NCI-H524 (cell line): ENCODE results near the gene STMP1.
"Not testable (repeated sequence)": the region's sequence is repeated elsewhere in the genome, so short reads cannot be mapped to it uniquely, and the experiment has no call there.

Experiments
- DNase-seq, 2 experiments: peaks; one replicate each; lab custom pipeline; 2025; lab: John Stamatoyannopoulos, UW

Gene STMP1

DNA sequence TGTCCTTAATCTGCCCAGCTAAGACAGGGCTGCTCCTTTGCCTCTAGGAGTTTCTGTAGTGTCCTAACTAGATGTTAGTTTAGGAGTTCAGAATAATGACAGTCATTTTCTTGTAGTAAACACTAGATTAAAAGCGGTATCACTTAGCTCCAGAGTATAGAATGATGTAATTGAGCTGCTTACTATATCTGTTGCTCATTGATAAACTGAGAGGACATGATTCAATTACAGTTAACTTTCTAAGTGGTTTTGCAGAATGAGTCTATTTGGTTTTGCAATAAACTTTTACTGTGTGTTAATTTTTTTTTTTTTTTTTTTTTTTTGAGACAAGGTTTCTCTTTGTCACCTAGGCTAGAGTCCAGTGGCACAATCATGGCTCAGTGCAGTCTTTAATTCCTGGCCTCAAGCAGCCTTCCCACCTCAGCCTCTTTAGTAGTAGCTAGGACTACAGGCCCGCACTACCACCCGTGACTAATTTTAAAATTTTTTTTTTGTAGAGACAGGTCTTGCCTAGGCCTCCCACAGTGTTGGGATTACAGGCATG is 1.8 kb downstream of the STMP1 start:
- DNase-seq = no peak

DNA sequence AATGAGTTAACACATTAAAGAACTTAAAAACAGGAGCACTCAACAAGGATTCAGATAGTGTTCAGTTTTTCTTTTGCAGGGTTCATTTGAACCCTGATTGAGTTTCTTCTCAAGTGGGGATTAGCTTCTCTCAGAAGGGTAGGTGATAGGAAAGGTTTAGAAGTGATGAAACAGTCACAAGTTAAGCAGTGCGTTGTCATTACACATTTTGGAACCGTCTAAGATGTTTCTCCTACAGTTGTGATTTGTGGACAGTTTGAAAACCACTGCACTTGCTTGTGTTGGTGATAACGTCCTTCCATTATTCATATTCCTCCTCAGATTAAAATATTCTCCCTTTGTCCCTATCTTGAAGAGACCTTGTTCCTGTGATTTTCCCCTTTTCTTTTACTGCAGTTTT is 2.7 kb downstream of the STMP1 start:
- peak in 1 of 2 experiments; percentile 23 for DNase-seq

DNA sequence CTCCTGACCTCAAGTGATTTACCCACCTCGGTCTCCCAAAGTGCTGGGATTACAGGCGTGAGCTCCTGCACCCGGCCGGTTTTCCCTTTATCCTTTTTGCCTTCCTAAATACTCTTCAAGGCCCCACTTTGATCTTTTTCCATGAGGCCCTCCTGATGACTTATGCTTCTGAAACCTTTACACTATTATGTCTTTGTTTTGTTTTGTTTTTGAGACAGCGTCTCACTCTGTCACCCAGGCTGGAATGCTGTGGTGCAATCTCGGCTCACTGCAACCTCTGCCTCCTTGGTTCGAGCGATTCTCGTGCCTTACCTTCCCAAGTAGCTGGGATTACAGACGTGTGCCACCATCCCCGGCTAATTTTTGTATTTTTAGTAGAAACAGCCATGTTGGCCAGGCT is 3.8 kb downstream of the STMP1 start:
- no peak for DNase-seq

DNA sequence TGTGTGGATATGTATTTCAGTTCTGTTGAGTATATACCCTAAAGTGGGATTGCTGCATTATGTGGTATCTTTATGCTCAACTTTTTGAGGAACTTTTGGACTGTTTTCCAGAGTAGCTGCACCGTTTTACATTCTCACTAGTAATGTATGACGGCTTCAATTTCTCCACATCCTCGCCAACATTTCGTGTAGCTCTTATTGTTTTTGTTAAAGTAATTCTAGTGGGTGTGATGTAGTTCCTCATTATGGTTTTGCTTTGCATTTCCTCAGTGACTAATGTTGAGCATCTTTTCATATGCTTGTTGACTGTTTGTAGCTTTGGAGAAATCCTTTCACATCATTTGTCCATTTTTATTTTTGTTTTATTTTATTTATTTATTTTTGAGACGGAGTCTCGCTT is 4.5 kb downstream of the STMP1 start:
- no peak for DNase-seq

DNA sequence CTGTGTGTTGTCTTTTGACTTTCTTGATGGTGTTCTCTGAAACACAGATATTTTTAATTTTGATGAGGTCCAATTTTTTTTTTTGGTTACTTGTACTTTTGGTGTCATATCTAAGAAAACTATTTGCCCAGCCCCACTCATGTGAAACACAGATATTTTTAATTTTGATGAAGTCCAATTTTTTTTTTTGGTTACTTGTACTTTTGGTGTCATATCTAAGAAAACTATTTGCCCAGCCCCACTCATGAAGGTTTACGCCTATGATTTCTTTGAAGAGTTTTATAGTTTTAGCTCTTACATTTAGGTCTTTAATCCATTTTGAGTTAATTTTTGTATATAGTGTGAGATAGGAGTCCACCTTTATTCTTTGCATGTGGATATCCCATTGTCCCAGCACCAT is 5.3 kb downstream of the STMP1 start:
- not testable (repeated sequence) for DNase-seq

DNA sequence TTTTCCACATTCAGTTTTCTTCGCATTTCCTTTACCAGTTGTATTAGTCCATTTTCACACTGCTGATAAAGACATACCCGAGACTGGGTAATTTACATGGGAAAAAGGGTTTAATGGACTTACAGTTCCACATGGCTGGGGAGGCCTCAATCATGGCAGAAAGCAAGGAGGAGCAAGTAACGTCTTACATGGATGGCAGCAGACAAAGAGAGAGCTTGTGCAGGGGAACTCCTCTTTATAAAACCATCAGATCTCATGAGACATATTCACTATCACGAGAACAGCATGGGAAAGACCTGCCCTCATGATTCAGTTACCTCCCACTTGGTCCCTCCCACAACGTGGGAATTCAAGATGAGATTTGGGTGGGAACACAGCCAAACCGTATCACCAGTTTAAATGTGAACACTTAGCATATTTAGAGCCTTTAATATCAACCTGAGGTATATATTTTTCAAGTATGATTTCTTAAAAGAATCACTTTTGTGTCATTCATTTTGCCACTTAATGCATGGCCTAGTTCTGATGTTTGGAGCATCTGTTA is 6.6 kb downstream of the STMP1 start:
- not testable (repeated sequence) for DNase-seq

DNA sequence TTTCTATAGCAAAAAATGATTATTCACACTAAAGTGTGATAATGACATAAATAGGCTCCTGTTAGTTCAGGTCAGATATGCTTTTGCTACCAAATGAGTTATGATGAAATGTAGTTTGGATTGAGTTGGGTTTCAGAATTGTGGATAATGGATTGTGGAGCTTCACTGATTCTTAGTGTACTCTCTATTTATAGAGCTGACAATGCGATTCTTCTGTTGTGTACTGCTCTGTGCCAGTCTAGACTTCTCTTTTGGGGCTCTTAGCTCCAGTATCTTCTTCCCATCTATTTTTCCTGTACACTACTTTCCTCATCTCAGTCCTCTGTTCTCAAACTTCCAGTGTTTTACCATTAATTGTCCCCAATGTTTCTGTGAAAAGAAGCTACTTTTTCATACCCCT is 7.5 kb downstream of the STMP1 start:
- DNase-seq = no peak

DNA sequence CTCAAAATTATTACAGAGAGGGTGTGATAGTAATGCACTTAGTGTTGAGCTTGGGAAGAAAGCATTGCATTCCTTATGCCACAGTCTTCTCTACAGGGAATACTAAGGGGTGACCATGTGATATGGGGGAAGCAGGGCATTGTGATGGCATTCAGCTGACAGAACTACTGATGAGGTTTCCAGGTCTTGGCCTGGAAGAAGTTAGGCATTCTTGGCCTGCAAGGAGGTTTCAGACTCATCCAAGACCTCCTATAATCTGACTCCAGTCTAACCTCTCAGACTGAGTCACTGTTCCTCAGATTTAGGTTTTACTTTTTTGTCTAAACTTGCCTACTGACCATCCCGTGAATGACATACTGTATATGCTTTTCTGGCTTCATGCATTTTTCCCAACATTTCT is 7.9 kb downstream of the STMP1 start:
- no peak for DNase-seq

DNA sequence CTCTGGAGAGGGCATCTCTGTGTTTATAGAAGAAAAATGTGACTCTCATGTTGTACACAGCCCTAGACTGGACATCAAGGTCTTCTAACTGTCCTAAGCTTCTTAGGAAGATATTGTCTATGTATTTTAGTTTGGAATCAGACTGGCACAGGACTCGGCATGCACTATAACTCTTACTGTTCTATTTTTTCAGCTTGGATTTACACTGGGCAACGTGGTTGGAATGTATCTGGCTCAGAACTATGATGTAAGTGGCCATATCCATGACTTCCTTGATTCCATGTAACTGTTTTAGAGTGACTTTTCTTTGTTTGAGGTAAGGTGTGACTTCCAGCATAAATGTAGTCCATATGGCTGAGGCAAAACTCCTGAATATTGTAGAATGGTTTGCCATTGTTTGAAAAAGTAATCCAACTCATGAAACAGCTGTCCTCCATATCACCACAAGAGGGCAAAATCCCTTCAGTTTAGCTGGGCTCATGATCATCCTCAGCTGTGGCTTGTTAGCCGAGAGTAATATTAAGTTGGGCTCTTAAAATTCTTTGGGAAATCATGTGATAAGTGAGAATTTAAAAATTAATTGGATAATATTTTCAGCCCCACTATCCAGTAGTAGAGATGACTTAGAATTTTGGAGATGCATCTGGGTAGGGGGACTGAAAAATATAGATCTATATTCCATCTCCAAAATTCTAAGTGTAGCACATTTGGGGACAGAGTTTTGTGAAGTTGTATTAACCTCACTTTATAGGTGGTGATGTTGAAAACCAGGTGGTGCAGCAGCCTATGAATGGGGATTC is 10.4 kb downstream of the STMP1 start:
- DNase-seq = peak; percentile 11 to 60

DNA sequence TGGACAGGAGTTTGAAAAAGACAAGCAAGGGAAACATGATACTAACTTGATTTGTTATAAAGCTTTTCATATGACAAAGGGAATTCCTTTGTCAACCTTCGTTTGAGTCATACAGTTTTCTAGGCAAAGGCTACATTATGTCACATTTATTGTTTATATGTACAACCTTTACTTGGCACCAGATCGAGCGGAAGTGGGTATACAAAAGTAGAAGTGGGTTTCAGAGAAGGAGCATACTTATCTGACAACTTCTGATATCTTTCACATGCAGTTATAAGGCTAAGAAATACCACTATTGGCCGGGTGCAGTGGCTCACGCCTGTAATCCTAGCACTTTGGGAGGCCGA is 11.0 kb downstream of the STMP1 start:
- no peak for DNase-seq

DNA sequence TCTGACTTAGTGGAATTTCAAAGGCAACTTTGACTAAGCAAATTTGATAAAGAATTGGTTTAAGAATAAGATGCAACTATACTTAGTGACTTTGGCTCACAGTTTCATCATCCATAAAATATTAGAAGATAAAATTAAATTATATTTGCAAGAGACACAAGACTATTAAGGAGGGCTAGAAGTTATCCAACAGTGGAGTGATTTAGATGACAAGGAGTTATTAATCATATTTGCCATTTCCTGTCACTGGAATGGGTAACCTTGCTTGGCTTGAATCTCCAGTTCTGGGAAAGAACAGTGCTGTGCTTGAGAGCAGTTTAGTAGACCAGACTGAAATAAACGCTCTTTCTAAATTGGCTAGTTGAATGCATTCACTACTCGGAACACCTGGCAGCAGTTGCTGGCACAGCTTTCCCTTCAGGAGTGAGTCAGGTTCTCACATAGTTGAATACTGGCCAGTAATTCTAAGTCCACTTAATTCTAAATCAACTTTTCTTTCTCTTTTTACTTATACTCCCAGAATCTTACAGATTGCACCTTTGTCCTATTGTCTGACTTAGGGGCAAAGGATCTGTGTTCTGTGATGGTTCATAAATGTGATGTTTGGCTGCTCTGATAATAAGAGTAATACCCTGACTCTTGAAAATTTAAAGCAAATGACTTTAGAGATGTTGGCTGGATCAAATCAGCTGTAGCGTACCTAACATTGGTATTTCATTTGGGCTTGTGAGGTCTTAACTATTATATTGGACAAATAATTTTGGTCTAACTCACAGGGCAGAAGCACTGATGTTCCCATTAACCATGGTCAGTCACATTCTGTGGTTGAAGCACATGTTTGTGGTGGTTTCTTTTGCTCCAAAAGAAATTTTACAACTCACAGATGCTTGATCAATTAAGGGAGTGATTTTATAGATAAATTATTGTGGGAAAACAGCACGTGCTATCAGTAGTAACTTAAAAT is 16.6 kb downstream of the STMP1 start:
- no peak for DNase-seq

DNA sequence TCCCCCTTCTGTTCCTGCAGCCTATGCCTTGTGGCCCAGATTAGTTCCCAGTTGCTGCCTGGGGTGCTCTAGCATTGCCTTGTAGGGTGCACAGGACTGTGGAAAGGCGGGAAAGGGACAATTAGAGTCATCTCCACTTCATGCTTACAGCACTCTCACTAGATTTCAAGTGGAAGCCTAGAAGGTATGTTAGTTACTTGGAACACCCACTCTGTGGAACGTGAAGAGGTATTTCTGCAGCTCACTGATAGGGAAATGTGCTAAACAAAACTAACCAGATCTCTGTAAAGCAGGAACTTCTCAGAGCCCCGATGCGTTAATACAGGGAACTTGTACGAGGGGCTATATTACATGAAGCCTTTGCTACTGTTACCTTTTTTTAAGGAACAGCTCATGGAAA is 19.4 kb downstream of the STMP1 start:
- no peak for DNase-seq

DNA sequence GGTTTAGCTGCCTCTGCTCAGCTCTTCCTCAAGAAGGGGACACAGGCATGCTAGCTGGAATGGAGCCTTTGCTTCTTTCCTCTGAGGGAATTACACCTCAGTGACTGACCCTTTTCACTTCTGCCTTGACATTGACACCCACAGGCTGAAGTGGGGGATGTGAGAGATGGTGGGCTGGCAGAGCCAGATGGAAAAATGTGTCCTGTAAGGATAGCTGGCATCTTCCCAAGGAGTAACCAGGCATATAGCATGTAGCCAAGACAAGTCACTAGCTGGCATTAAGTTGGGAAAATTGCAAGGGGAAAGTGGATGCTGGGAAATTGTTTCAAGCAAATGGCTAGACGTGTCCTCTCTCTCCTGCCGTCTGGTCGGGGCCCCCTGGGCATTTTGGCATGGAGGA is 19.9 kb downstream of the STMP1 start:
- no peak for DNase-seq

DNA sequence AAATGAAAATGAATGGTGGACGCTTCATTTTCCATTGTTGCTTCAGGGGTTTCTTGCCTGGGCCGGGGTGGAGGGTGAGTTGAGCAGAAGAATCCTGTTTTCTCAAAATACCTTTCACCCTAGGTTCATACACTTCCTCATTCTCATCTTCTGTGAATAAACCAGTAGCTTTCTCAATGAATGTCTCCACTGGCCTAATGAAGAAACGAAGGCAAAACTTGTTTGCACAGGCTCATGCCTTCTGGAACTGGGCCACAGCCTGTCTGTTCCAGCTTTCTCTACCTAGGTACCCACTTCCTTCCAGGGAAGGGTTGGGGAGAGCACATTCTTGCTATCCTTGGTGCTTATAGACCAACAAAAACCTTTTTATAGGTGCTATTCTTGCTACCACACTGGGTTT is 21.3 kb downstream of the STMP1 start:
- DNase-seq = no peak

DNA sequence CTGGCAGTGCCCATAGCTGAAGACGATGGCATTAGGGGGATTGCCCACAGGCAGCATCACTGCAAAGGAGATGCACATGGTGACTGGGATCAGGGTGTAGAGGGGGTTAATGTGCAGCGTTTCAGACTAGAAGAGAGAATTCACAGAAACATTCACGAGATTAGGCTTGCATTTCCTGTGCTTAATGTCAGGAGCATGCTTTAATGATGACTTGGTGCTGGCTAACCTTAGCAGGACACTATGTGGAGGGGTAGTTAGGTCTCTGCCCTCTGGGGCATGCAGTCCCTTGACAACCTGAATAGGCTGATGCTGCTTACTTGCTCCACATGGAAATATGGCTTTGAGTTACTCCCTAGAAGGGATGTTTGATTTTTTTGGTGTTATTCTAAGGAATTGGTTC is 21.8 kb downstream of the STMP1 start:
- DNase-seq = no peak

DNA sequence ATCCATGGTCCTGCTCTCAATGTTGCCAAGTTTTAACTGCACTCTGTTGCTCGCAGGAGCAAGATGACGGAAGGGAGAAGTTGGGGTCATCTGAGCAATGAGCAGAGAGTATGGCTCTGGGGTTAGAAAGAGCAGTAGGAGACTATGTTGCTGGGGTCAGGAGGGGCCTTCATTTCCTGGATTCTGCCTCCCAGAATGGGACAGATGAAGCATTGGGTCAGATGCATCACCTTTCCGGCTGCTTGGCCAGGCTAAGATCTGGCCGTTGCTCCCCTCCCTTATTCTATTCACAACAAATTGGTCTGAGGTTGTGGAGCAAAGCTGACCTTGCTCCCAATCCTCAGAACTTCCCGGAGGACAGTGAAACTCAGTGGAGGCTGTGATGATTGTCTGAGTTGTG is 22.4 kb downstream of the STMP1 start:
- no peak for DNase-seq

DNA sequence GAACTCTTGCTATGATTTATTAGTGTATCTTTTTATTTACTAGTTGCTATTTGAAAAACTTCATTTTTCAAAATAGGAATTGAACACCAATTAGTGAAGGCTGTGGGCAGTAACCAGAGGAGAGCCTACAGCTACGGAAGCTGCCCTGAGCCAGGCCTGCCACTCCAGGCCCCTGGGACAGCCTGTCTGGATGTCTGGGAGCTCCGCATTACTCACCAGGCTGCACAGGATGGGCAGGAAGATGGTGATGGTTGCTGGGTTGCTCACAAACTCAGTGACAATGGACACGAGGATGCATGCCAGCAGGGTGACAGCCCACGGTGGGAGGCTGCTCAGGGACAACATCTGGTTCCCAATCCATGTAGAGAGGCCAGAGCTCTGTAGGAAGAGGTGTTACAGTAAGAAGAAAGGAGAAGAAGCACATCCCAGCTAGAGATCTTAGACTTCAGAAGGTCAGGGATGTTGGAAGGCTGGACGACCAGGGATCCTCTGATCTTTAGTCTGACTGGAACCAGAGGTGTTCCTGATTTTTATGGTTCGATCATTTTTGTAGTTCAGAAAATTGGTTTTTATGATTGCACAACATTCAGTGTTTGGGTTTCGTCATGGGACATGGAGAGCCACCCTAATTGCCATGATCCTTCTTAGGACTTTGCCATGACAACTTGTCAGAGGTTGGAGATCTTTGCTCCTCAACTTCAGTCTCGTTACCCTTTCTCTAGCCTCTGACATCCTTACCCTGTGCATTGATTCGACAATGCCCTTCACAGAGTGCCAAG is 23.2 kb downstream of the STMP1 start:
- DNase-seq = no peak

DNA sequence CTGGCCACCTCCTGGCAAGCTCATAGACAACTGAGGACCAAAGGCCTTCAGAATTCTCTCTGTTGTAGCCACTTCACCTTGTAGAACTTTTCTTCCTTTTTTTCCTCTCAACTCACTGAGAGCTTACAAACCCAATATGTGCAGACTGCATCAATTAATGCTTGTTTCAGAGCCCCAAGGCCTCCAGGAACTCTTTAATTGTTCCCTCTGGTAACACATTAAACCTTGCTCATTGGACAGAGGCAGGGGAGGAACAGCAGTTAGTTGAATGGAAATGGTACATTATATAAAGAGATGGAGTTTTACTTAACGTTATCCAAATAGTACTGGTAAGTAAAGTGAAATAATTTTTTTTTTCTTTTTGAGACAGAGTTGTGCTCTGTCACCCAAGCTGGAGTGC is 25.2 kb downstream of the STMP1 start:
- DNase-seq = no peak

DNA sequence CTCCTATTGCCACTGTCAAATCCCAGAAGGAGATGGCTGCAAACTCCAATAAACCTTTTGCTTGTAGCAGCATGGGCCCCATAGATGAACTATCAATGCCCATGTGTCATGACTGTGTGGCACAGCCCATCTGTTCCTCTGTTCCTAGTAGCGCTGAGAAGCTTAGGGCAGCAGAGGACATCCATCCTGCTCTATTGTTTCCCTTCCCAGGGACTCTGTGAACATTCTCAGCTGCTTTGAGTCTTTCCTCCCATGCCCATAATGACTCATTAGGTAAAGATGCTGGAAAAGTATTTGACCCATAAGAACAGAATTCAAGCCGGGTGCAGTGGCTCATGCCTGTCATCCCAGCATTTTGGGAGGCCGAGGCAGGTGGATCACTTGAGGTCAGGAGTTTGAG is 28.3 kb downstream of the STMP1 start:
- no peak for DNase-seq

DNA sequence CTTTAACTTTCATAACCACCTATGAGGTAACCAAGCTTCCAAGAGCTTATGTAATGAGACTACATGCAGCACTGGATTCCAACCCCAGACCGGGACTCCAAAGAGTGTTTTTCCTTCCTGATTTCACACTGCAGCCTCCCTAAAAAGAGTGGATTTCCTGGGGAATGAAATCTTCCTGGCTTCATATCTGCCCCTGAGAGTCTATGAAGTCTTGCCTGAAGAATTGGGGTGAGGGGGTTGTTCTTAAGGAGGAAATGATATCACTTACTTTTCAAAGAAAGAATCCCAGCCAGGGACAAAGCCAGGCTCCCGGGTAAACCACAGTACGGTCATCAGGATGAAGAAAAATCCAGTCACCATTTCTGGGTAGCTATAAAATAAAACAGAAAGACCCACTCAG is 29.7 kb downstream of the STMP1 start:
- no peak for DNase-seq

DNA sequence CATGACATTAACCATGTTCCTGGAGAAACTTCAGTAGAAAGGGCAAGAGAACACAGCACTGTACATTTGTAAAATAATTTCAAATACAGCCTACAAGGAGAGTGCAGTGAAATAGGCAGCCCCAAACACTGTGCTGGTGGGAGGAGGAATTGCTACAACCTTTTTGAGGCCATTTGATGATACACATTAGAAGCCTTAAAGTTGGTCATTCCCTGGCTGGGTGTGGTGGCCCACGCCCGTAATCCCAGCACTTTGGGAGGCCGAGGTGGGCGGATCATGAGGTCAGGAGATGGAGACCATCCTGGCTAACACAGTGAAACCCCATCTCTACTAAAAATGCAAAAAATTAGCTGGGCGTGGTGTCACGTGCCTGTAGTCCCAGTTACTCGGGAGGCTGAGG is 30.3 kb downstream of the STMP1 start:
- not testable (repeated sequence) for DNase-seq

DNA sequence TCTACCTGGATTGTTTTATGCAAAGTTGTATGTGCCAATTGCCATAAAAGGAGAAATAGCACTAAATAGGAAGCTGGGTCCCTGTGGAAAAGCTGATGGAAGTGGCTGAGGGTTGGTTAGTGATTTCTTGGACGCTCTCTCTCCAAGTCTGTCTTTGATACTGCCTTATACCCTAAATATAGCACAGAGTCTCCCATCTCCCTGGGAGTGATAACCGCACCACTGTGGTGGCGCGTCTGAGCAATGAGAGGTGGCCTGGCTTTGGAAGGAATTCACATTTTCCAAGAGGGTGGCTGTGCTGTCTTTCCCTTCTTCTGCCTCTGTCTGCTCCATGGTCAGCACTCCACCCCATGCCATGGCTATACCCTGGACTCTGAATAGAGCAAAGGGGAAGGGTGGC is 31.2 kb downstream of the STMP1 start:
- no peak for DNase-seq
